GM12878 (cell line): ENCODE data around the gene DNAJC15. TPM values are rescaled to one million over a fixed set of nuclear protein-coding genes. Genes with fewer than 3 reads are reported as not detected.

ENCODE experiments used
- ATAC-seq: fragments of 200-7000 bp; cut with Tn5 transposase; 3 replicates; pipeline ENCODE4 v1.9.1; 2020; ENCODE audit warnings: mild to moderate bottlenecking, moderate library complexity
- BruUV-seq: library from RNA; stranded (reverse); fragments of 400-500 nt; replicated peaks from 2 replicates; lab custom pipeline; 2021; lab: Mats Ljungman, UMichigan
- CTCF ChIA-PET: fragments of 300-600 bp; sonication (Branson Sonifier 250); formaldehyde crosslinking; extraction: SDS; loops from one replicate; lab custom pipeline; 2021; ENCODE audit warnings: inconsistent platforms; lab: Yijun Ruan, JAX
- POLR2A ChIA-PET: fragments of 350-600 bp; formaldehyde crosslinking; extraction: SDS; loops from one replicate; lab custom pipeline; 2021; ENCODE audit warnings: inconsistent platforms; lab: Charles Lee
- RAD21 ChIA-PET: fragments of 300-600 bp; sonication (Branson Sonifier 250); formaldehyde crosslinking; loops from one replicate; lab custom pipeline; 2023; ENCODE audit warnings: antibody characterized with exemption; ENCODE audit not compliant: unreplicated experiment; lab: Charles Lee
- SMC1A ChIA-PET: fragments of 300-600 bp; sonication (Branson Sonifier 250); formaldehyde crosslinking; loops from one replicate; lab custom pipeline; 2023; ENCODE audit not compliant: unreplicated experiment, uncharacterized antibody; lab: Charles Lee
- DNase-seq: peaks from one replicate; pipeline ENCODE4 v3.0.0-alpha.2; 2011; ENCODE audit warnings: low read depth, low spot score
- FAIRE-seq: peaks from 3 replicates; lab custom pipeline; 2011; peaks lifted over from hg19 to GRCh38; lab: Jason Lieb, UNC
- H2AFZ ChIP-seq: 2 replicates; pipeline ENCODE4 v1.6.0; 2011; ENCODE audit warnings: low read depth, low read length, control low read depth; ENCODE audit not compliant: control insufficient read depth
- H3K27ac ChIP-seq: 2 replicates; pipeline ENCODE4 v1.5.1; 2011; ENCODE audit warnings: control low read depth; ENCODE audit not compliant: control insufficient read depth, insufficient read depth
- H3K27me3 ChIP-seq, 2 experiments: replicated peaks in 1 of 2; 2 replicates each; pipeline versions ENCODE4 v1.6.0 to v1.6.1; 2011; ENCODE audit warnings: low read length in 1 of 2; ENCODE audit not compliant: control insufficient read depth in 2 of 2, insufficient read depth in 2 of 2
- H3K36me3 ChIP-seq, 2 experiments: 2 replicates each; pipeline ENCODE4 v1.5.1; 2011; ENCODE audit warnings: low read length in 1 of 2; ENCODE audit not compliant: control insufficient read depth in 2 of 2, insufficient read depth in 2 of 2
- H3K4me1 ChIP-seq: 2 replicates; pipeline ENCODE4 v1.6.1; 2011; ENCODE audit warnings: mild to moderate bottlenecking, low read length, moderate library complexity, mixed read lengths; ENCODE audit not compliant: control insufficient read depth, insufficient read depth
- H3K4me2 ChIP-seq: 2 replicates; pipeline ENCODE4 v1.6.0; 2011; ENCODE audit warnings: control low read depth; ENCODE audit not compliant: control insufficient read depth, insufficient read depth
- H3K4me3 ChIP-seq: fragments of 200-600 bp; sonication (generic); 2 replicates; pipeline ENCODE4 v1.5.1; 2016
- H3K79me2 ChIP-seq: 2 replicates; pipeline ENCODE4 v1.6.0; 2011; ENCODE audit warnings: low read length; ENCODE audit not compliant: control insufficient read depth, insufficient read depth
- H3K9ac ChIP-seq: 2 replicates; pipeline ENCODE4 v1.8.0; 2011; ENCODE audit warnings: low read length, control low read depth, mixed read lengths; ENCODE audit not compliant: control insufficient read depth, insufficient read depth
- H3K9me3 ChIP-seq: replicated peaks from 3 replicates; pipeline ENCODE4 v1.5.1; 2011; ENCODE audit warnings: mild to moderate bottlenecking, low read length; ENCODE audit not compliant: control insufficient read depth, insufficient read depth
- H4K20me1 ChIP-seq: 2 replicates; pipeline ENCODE4 v1.6.0; 2011; ENCODE audit not compliant: control insufficient read depth, insufficient read depth
- CBX5 ChIP-seq: sonication (generic); IDR thresholded peaks from 2 replicates; pipeline ENCODE4 v1.6.1; 2016; ENCODE audit warnings: low read depth, moderate library complexity, mild to moderate bottlenecking, inconsistent platforms
- CEBPB ChIP-seq, 2 experiments: fragments of 150-350 bp in 1 of 2; IDR thresholded peaks; 2 replicates each; pipeline ENCODE4 v1.6.1; 2012 to 2014; ENCODE audit warnings: low read depth in 2 of 2, low read length in 2 of 2, borderline replicate concordance in 1 of 2, inconsistent platforms in 1 of 2
- CHD1 ChIP-seq: IDR thresholded peaks from 2 replicates; pipeline ENCODE4 v1.6.1; 2012; ENCODE audit warnings: low read depth, low read length, improper control_type of control experiment
- NR2F1 ChIP-seq: fragments of 450-650 bp; conservative IDR thresholded peaks from 2 replicates; pipeline ENCODE4 v1.6.1; 2017; ENCODE audit warnings: mild to moderate bottlenecking
- SREBF2 ChIP-seq: IDR thresholded peaks from 2 replicates; pipeline ENCODE4 v1.6.1; 2012; ENCODE audit warnings: mild to moderate bottlenecking, low read length
- SRF ChIP-seq, 2 experiments: IDR thresholded peaks; 2 replicates each; pipeline ENCODE4 v1.6.1; 2011; ENCODE audit warnings: low read depth in 2 of 2, low read length in 2 of 2, mild to moderate bottlenecking in 1 of 2, moderate library complexity in 1 of 2
- ZNF384 ChIP-seq: IDR thresholded peaks from 2 replicates; pipeline ENCODE4 v1.6.1; 2012; ENCODE audit warnings: low read depth, mild to moderate bottlenecking, low read length, improper control_type of control experiment, borderline replicate concordance
- WGBS: methylation state at CpG from one replicate; pipeline ENCODE4 v1.1.6; 2016; ENCODE audit warnings: low lambda C conversion rate; ENCODE audit not compliant: insufficient replicate concordance, insufficient coverage; ENCODE audit errors: missing lambda C conversion rate; 5-methylcytosine and 5-hydroxymethylcytosine counted together
- in situ Hi-C: fragments of 300-500 bp; cut with MboI; formaldehyde crosslinking; loops from 9 replicates; pipeline ENCODE4 v1.14.3; 2018; ENCODE audit warnings: mixed read lengths
- intact Hi-C: fragments of 100-400 bp; cut with micrococcal nuclease; formaldehyde crosslinking; loops from one replicate; pipeline ENCODE4 v1.14.2; 2022; ENCODE audit not compliant: unreplicated experiment
- polyA plus RNA-seq, 11 experiments: library from polyadenylated mRNA; depleted of rRNA in 4 of 11; unstranded in 6 of 11; stranded (reverse) in 5 of 11; fragments of >200 nt; fragmentation: Nextera tagmentation in 4 of 11; fragmentation: Illumina TruSeq in 1 of 11; extraction: Ambion mirVana in 4 of 11; extraction: Trizol in 1 of 11; gene quantifications; 1 replicate in 1 of 11; 2 replicates in 10 of 11; pipeline versions ENCODE4 v1.2.1 to v1.2.3, GENCODE V29; 2011 to 2016; ENCODE audit warnings: inconsistent platforms in 2 of 11, missing spikeins in 2 of 11, low read depth in 1 of 11
- total RNA-seq, 4 experiments: library from RNA; depleted of rRNA in 3 of 4; stranded (reverse); fragments of >200 nt in 3 of 4; fragmentation: Illumina TruSeq in 1 of 4; extraction: Trizol in 1 of 4; gene quantifications; 2 replicates each; pipeline versions ENCODE4 v1.2.1 to v1.2.3, GENCODE V29; 2013 to 2021
- TF ChIP-seq, protein P1 (sequence below): IDR thresholded peaks from 2 replicates; pipeline ENCODE4 v1.6.1; 2012; ENCODE audit warnings: improper control_type of control experiment, low read depth, low read length; ENCODE audit not compliant: insufficient replicate concordance

DNAJC15 gene
- total and polyA plus RNA-seq, 10 of the 15 experiments (the other 5 are each of a cell fraction or from before 2014, with no cell fraction given): 13.1 to 104 (median 54.4) TPM

- Histone ChIP-seq H3K4me2 (peak overlapping the region; percentile 68), H4K20me1 (no peaks in the 10 kb centered on the region), H3K4me3 (peak overlapping the region; percentile 47), H3K27me3 (no peaks in the 10 kb centered on the region), H2AFZ (no peak overlapping the region), H3K9ac (peak overlapping the region; percentile 69), H3K4me1 (peaks cover 61% of the 10 kb centered on the region), H3K79me2 (peaks cover 39% of the 10 kb centered on the region), H3K9me3 (no peaks in the 10 kb centered on the region; the same call in 2 of the 3 replicates), H3K36me3 (peaks cover 0 to 4% of the 10 kb centered on the region in 2 experiments; a peak in 1 of 4 replicates), H3K27ac (peak overlapping the region; percentile 90)
- in situ Hi-C loops (no loop called here), intact Hi-C loops (loop anchor here (1.0 to 10.0 kb wide), 2 partner anchors 53 to 770 kb away; partner anchors contain the start of genes AKAP11 and EPSTI1)
- no peak for DNase-seq
- TF ChIP-seq CBX5 (no peak), CEBPB (IDR thresholded peaks at IDR 0.05; ENCODE audit: borderline replicate concordance in 1 of 2, low read depth in 2 of 2, low read length in 2 of 2) (no peak), SRF (IDR thresholded peaks at IDR 0.05; ENCODE audit: low read depth in 2 of 2, low read length in 2 of 2) (peak; percentile 52 to 81; a peak in 3 of 4 replicates), NR2F1 (peak; percentile 78), ZNF384 (peak; percentile 35; the same call in 1 of the 2 replicates), SREBF2 (no peak), CHD1 (0 out of 2 replicates have a peak, but pooled peaks have one; percentile 42)
- TF ChIP-seq, protein P1, sequence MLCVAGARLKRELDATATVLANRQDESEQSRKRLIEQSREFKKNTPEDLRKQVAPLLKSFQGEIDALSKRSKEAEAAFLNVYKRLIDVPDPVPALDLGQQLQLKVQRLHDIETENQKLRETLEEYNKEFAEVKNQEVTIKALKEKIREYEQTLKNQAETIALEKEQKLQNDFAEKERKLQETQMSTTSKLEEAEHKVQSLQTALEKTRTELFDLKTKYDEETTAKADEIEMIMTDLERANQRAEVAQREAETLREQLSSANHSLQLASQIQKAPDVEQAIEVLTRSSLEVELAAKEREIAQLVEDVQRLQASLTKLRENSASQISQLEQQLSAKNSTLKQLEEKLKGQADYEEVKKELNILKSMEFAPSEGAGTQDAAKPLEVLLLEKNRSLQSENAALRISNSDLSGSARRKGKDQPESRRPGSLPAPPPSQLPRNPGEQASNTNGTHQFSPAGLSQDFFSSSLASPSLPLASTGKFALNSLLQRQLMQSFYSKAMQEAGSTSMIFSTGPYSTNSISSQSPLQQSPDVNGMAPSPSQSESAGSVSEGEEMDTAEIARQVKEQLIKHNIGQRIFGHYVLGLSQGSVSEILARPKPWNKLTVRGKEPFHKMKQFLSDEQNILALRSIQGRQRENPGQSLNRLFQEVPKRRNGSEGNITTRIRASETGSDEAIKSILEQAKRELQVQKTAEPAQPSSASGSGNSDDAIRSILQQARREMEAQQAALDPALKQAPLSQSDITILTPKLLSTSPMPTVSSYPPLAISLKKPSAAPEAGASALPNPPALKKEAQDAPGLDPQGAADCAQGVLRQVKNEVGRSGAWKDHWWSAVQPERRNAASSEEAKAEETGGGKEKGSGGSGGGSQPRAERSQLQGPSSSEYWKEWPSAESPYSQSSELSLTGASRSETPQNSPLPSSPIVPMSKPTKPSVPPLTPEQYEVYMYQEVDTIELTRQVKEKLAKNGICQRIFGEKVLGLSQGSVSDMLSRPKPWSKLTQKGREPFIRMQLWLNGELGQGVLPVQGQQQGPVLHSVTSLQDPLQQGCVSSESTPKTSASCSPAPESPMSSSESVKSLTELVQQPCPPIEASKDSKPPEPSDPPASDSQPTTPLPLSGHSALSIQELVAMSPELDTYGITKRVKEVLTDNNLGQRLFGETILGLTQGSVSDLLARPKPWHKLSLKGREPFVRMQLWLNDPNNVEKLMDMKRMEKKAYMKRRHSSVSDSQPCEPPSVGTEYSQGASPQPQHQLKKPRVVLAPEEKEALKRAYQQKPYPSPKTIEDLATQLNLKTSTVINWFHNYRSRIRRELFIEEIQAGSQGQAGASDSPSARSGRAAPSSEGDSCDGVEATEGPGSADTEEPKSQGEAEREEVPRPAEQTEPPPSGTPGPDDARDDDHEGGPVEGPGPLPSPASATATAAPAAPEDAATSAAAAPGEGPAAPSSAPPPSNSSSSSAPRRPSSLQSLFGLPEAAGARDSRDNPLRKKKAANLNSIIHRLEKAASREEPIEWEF: peak; percentile 25
- CTCF ChIA-PET: interaction anchor here (0.9 to 2.0 kb wide), 3 partner anchors 47 to 57 kb away, joined by 3 to 7 read pairs (median 4); no protein-coding TSS in a partner anchor
- POLR2A ChIA-PET: no interaction called here
- WGBS: 40% methylated on average over 5 of the region's 5 CpGs
- ATAC-seq: peak; percentile 74
- peak; percentile 35 for FAIRE-seq
- RAD21 ChIA-PET: interaction anchor here (0.9 to 1.2 kb wide), 5 partner anchors 10 to 57 kb away, joined by 3 to 6 read pairs (median 5); partner anchors contain the start of gene DNAJC15
- SMC1A ChIA-PET: interaction anchor here (0.6 to 2.7 kb wide), 13 partner anchors 10 to 225 kb away, joined by 3 to 15 read pairs (median 4); partner anchors contain the start of genes DNAJC15 and EPSTI1
- BruUV-seq: TSS peak; percentile 90
These were observed 21.4 kb downstream of the DNAJC15 start for GRCh38 chr13:43044720-43045301.
